HCEC 1CT (cell line): ENCODE results near the gene ZNF366.

Experiments used
- DNase-seq: peaks from one replicate; pipeline ENCODE4 v3.0.0-alpha.2; 2017

ZNF366 gene

DNA sequence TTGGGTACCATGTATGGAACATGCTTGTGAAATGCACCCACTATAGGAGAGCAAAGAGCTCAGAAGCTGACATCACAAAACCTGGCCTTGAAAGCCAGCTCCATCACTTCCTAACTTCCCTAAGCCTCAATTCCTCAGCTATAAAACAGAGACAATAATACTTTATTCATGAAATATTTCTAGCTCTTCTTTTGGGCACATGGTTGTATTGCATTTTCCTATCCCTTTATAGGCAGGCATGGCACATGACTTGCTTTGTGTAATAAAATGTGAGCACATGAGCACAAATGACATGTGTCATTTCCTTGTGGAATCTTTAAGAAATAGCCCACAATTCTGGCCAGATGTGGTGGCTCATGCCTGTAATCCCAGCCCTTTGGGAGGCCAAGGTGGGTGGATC, 18.5 kb downstream of the ZNF366 start:
- DNase-seq: no peak

DNA sequence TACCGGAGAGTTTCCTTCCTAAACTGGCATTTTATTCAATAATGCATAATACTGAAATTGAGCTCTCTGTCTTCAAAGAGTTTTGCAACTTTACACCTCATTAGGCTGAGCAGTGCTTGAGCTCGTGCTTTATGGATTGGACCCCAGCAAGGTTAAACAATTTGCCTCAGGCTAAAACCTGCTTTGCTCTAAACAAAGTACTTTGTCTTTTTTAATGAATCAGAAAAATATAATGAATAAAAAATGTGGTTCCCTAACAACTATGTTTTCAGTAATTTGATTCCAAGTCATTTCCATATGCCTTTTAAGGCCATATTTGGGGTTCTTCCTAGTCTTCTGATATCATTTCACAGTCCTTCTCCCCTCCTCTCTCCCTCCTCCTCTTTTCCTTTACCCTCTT, 20.0 kb downstream of the ZNF366 start:
- DNase-seq: no peak

DNA sequence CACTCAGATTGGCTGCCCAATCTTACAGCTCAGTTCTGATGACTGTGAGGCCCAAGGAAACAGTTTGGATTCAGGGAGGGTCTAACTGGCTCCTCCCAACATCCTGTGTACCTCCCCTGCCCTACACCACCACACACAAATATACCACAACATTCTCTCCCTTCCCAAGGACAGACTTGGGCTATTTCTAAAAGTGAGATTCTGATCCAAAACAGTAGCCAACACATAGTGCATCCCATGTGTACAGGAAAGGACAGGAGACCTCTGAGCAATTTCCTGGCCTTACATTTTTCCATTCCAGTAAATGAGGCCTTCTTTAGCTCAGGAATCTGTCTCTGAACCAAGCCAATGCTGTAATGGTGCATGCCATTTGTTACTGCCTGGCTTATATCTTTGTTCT, 20.8 kb downstream of the ZNF366 start:
- no peak for DNase-seq

DNA sequence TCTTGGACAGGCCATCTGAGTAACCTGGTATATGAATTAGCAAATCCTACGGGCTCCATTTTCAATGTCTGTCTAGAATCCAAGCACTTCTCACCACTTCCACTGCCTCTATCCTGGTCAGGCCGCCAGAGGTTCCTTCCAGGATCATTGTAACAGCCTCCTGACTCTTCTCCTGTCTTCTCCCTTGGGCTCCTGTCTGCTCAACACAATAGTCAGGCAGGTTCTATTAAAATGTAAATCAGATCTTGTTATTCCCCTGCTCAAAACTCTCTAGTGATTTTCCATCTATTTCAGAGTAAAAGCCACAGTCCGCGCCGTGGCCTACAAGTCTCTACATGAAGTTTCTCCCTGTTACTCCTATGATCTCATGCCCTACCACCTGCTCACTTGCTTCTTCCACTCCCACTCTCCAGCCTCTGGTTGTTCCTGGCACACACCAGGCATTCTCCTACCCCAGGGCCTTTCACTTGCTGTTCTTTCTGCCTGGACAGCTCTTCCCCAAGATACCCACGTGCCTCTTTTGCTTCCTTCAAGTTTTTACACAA, 21.7 kb downstream of the ZNF366 start:
- no peak for DNase-seq

DNA sequence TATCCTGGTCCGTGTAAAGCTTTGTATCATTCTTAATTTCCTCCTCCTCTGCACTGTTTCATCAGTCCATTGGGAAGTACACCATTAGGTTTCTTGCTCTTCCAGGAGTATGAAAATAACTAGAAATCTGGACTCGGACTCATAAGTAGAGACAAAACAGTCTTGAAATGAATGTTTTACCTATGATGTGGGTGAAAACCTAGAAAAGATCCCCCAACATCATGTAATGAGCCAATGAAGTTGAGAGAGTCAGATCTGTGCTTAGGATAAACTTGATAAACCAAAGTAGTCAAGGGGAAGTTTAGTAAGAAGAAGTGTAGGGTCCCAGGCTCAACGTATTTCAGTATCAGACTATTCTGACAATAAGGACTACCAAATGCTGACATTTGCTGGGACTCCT, 25.2 kb downstream of the ZNF366 start:
- no peak for DNase-seq

DNA sequence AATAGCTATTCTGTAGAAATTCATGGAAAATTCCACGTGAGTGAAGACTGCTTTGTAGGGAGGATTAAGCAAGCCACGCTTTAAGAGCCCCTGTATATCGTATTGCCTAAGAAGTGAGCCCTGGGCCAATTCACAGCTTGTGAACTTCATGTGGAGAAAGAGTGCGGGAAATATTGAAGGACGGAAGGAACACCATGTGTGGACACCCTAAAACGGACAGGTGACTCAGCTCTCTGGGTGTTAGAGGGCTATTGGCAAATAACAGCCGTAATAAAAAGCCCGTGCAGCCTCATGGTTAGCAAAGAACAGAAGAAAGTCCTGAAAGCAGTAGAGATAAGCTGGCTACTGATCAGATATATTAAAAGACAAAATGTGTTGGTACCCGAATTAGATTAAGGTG, 26.4 kb downstream of the ZNF366 start:
- no peak for DNase-seq

DNA sequence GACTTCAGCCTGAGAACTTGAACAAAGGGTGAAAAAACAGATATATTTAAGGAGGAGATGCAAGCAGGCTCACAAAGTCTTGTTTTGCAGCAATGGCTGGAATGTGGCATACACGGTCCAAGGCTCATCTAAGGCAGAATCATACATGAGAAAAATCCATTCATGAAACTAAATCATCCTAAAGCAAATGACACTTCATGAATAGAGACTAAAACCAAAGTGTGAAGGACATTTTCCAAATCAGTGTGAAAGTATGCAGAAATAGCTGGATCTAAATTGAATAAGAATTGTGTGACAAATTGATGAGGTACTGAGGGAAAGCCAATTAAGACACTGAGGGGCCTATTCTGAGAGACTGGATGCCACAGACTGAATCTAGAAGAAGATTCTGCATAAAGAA, 27.3 kb downstream of the ZNF366 start:
- no peak for DNase-seq

DNA sequence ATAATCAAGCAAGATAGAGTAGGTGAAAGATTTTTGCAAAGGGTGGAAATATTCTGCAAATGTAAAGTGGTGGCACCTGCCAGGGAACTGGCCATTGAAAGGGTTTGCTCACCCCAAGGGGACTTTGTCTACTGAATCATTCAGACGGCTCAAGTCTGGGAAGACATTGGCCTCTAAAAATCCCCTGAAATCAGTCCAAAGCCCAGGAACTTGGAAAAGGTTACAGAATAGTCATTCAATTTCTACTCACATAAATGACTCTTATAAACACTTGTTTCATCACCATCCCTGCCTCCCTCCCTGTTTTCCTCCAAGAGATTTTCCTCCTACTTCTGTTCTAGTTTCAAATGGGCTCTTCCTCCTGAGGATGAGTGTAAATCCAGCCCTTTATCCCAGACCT, 28.5 kb downstream of the ZNF366 start:
- no peak for DNase-seq

DNA sequence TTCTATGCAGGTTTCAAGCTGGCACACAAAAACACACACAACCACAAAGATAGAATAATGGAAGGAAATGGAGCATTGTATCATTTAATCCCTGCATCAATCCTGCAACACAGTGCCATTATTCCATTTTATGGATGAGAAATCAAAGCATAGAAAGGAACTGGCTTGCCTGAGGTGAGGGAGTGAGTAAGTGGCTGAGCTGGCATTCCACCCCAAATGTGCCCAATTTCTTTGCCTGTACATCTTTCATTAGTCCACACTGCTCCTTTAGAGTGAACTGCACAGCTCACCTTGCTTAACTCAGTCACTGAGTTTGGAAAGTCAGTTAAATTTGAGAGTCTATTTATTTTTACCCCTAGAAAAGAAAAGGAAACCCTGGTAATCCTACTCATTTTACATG, 28.9 kb downstream of the ZNF366 start:
- DNase-seq: no peak

DNA sequence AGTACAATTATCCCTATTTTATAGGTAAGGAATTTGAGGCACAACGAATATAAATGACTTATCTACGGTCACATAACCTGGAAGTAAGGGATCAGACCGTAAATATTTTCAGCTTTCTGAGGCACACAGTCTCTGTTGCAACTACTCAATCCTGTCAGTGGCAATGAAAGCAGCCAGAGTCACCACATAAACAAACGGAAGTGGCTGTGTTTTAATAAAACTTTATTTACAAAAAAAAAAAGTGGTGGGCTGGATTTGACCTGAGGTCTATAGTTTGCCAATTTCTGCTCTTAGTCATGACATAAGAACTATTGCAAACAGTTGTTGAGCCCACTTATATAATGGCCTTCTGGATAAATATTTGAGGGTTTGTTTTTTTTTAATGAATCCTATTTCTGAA, 29.6 kb downstream of the ZNF366 start:
- DNase-seq: no peak

DNA sequence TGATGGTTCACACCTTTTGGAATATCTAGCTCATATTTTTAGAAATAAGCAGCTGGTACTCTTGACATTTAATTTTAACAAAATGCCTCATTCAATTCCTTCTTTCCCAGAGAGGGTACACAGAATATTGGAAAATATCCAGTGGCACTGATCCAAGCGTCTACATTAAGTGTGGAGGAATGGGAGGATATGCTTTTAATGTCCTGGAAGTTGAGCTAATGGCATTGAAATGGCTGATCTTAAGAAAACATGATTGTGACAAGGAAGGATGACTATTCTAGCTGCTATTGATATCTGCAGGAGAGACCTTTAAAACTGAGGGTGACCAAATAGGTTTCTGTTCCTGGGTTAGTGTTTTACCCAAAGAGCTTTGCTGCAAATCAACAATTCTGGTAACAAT, 30.0 kb downstream of the ZNF366 start:
- no peak for DNase-seq

DNA sequence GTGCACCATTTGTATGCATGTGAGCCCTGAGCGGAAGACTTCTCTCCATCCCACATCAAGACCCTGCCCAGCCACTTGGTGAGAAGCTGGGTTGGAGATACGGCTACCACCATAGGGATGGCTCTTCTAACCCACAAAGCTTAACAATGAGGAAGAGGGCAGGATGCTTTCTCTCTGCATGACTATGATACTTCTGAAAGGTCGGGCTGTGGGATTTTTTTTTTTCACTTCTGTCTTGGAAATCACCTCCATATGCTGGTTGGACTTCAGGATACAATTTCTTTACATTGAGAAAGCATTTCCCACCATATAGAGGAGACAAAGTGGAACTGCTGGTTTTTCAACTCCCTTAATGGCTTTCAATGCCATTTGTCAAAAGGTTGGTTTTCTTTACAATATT, 30.5 kb downstream of the ZNF366 start:
- DNase-seq: no peak

DNA sequence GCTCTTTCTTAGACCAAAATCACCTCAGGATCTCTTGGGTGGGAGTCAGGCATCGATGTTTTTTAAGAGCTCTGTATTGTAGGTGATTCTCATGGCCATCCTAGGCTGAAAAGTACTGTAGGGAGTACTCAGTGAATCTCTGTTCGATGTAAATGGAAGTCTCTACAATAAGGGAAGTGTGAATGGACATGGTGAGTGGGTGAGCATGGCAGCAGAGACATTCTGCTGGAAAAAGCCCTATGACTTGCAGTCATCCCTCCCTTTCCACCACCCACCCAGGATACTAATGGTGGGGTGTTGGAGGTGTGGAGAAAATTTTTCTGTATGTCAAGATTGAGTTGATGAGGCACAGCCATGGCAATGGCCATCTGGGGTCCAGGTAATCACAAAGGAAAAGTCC, 30.9 kb downstream of the ZNF366 start:
- no peak for DNase-seq

DNA sequence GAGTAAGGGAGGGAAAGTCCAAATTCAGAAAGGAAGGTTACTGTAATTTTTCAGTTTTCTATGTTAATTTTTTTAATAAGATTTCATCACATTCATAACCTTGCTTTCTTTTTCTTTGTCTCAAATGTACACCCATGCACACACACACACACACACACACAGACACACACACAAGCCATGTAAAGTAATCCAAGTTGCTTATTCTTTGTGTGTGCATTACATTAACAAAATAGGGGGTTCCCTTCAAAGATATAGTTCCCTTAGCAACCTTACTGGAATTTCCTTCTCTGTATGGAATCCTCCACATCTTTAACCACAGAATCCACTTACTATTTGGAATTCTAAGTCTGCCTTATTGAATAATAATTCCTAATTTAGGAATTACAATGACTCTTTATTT, 32.7 kb downstream of the ZNF366 start:
- no peak for DNase-seq

DNA sequence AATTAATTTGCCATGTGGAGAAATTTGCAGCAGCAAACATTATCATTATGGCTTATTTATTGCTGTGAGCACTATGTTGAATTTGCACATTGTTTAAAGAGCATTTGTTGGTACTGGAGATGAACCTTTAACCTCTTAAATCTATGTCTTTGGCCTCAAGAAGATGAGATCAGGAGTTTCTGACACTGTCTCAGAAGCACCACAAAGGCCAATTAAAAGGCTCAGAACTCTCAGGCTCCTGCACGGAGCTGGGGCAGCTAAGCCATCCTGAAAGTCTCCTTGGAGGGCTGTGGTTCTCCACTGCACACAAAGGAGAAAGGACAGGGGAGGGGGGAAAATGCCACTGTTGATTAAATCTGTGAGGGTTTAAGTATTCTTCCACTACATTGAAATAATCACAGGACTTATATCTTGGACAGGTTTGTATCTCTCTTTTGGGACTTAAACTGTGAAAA, 33.1 kb downstream of the ZNF366 start:
- DNase-seq: no peak

DNA sequence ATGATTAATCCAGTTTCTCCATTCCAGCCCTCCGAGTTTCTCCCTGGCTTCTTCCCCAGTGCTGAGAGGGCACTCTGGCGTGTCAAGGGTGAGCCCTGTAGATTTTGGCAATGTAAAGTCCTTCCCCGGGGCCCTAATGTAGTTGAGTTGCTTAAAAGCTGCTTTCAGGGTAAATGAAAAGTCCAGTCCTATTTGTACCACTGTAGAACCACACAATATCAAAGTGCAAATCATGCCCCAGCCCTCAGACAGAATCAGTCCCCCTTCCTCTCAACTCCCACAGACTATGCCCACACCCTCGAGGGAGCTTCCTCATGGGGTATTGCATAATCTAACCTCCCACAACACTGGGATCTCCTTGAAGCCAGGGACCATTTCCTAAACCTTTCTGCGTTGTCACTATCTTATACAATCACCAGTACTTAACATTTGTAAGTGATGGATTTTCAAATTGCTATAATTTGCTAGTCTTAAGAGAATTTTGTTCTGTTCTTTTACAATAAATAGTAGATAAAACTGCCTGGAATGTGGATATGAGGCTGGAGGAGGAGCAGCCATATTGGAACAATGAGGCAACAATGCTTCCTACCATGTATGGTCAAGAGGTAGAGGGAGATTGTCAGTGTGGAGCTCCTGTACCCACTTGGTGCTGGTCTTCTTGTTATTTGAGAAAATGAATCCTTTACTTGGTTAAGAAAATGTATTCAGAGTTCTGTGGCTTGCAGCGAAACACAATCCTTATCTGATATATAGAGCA, 34.4 kb downstream of the ZNF366 start:
- DNase-seq: no peak

DNA sequence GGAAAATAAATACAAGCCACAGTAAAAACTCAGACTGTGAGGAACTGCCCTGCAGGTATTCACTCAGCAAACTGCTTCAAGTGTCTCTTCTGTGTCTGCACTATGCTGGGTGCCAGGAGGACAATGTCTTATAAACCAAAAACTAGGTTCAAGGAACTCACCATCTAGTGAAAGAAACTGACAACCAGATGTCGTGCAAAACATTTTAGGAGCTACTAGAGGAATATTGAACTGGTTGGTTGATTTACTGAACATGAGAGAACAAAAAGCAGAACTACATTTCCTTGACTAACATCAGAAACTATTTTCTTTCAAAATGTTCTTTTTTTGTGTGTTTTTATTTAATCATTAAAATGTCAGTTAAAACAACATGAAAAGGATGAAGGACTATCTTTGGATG, 35.2 kb downstream of the ZNF366 start:
- DNase-seq: no peak

DNA sequence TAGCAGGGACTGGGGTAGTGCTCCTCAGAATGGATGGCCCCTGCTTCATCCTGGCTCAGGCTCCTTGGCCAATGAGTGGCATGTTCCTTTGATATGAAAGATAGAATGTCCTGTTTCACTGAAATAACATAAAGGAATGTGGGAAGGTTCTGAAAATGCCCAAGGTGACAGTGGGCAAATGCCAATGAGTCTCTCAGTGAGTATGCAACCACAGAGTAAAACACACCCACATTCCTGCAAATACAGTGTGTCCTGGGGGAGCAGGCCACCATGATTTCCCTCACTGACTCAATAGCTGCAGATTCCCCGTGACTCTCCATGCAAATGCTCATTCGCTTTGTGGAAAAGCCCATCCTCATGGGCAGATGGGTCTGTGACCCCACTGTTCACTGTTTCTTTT, 36.4 kb downstream of the ZNF366 start:
- peak; percentile 40 for DNase-seq

DNA sequence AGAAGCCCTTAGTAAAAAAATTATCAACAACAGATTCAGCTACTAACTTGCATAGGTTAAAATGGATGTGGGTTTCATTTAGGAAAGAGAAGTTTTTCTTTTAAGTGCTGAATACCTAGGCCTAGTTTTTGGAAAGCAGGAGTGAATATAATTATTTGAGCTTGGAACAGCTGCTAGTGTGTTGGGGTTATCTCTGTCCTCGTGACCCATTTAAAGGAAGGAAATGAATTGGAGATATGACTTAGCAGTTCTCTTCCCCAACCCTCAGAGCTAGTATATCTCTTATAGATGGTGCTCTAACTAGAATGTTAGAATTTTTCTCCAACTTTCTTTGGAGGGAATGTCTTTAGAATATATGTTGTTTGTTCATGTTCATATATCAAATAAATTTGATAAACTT, 38.6 kb downstream of the ZNF366 start:
- DNase-seq: no peak

DNA sequence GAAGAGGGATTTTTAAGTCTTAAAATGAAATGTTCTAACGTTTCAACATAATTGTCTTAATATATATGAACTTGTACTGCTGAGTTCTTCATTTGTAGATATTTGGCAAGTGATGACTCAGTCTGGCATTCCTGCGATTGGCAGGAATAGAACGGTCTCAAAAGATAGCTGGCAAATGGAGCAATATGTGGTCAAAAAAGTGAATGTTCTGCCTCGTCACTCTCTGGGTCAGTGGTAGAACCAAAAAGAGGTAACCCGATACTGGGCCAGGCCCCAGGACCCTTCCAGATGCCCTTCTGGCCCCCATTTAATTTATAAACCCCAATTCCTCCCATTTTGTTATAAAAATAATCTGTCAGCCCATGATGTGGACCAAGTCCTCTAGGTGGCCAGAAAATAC, 39.2 kb downstream of the ZNF366 start:
- DNase-seq: peak; percentile 50

DNA sequence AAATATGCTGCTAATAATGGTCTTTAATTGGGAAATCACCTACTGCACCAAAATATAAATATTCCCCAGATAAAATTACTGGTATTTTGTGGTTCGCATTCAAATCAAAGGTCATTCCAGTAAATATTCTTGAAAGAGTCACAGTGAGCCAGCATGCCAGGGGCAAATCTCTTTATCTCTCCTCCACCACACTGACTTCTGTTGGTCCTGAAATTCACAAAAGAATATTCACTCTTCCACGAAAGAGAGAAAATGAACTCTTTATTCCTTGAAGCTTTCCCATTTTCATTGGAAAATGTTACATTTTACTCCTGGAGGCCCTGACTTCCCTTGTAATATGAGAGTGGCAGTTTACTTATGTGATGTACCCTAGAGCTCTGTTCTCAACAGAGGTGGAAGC, 39.7 kb downstream of the ZNF366 start:
- no peak for DNase-seq

DNA sequence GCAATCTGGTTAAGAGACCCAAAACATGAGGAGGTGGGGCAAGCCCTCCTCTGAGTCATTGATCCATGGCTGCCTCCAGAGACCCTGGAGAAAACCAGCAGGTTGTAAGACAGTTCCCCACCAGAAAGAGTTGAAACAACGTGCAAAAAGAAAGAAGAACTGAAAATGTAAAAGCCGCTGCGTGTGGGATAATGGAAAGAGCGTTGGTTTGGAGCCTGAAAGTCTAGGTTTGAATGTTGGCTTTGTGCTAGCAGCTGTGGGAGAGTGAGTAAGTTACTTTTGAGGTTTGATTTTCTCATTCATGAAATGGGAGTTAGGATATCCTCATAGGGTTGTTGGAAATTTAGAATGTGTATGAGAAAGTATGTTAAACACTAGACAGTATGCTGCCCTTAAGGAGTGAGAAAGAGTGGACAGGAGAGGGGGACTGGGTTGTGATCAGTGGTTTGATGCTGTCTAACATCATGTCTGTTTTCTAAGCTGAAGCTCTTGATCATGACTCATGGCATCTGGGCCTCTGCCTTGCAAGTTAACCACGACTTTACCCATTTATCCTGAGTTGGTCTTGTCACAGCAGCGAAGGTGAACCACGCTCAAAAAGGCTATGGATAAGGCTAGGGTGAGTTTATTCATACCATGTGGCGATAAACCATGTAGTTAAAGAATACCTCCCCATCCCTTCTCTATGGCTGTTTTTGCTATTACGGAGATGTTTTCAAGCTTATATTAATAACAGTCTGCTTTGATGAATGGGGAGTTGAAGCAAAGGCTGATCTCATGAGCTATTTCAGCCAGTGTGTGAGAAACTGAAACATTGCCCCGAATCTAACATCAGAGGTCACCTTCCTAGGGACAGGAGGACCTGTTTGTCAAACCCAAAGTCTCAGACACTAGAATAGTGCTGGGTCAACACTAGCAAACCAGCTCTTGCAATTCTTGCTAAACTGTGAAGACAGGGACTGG, 41.3 kb downstream of the ZNF366 start:
- peak; percentile 44 for DNase-seq

DNA sequence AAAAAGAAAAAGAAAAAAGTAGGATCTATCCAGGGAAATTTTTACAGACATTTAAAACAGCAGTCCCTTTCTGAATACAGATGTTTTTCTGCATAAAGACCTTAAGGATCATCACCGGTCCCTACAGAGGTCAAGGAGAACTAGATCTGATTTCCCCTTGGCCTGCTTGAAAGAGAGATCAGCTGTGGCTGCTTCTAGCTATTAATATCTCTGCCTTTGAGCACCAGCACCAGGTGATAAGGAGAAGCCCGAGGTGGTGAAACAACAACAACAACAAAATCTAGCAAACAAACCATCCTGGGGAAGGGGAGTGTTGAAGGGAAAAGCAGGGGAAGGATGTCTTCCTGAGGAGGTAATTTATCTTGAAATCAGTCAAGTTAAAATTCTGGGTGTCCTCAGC, 42.1 kb downstream of the ZNF366 start:
- no peak for DNase-seq

DNA sequence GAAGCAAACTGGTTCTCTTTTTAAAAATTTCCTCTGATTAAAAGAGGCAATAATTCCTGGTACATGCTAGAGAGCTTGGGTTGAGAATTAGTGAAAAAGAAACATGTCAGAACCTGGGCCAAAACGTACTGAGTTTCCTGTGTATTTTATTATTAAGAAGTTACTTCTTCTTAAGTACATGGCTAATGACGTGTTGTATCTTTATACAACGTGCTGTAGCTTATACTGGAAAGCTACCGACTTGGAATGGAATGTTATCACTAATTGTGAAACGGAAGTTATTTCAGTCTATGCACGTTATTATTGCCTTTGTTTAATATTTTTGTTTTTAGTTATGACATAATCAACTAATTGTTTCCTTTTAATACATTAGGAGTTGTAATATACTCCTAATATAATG, 43.1 kb downstream of the ZNF366 start:
- no peak for DNase-seq
